Mucosa of stomach (tissue), 1 donor: ENCODE results near the gene HMCN2.

ENCODE experiments used
- H3K27me3 ChIP-seq: one replicate; pipeline ENCODE4 v1.7.0; 2013; ENCODE audit warnings: mild to moderate bottlenecking, low read length; ENCODE audit not compliant: control insufficient read depth, insufficient read depth
- H3K36me3 ChIP-seq: one replicate; pipeline ENCODE4 v1.7.0; 2013; ENCODE audit warnings: low read length; ENCODE audit not compliant: control insufficient read depth, insufficient read depth
- H3K4me1 ChIP-seq: one replicate; pipeline ENCODE4 v1.7.0; 2013; ENCODE audit warnings: mild to moderate bottlenecking, low read length; ENCODE audit not compliant: control insufficient read depth, insufficient read depth
- H3K4me3 ChIP-seq: one replicate; pipeline ENCODE4 v1.7.0; 2013; ENCODE audit warnings: low read length
- H3K9ac ChIP-seq: one replicate; pipeline ENCODE4 v1.7.0; 2013; ENCODE audit warnings: mild to moderate bottlenecking, low read length, moderate library complexity
- H3K9me3 ChIP-seq: one replicate; pipeline ENCODE4 v1.7.0; 2013; ENCODE audit warnings: mild to moderate bottlenecking, low read length, moderate library complexity; ENCODE audit not compliant: control insufficient read depth
- donor health status: Pancreatic carcinoma.

The HMCN2 gene

GRCh38 chr9:130405657-130406257, 140.2 kb downstream of the HMCN2 start:
- no peak overlapping the region for H3K9ac ChIP-seq
- no peaks in the 10 kb centered on the region for H3K36me3 ChIP-seq
- no peaks in the 10 kb centered on the region for H3K27me3 ChIP-seq

DNA sequence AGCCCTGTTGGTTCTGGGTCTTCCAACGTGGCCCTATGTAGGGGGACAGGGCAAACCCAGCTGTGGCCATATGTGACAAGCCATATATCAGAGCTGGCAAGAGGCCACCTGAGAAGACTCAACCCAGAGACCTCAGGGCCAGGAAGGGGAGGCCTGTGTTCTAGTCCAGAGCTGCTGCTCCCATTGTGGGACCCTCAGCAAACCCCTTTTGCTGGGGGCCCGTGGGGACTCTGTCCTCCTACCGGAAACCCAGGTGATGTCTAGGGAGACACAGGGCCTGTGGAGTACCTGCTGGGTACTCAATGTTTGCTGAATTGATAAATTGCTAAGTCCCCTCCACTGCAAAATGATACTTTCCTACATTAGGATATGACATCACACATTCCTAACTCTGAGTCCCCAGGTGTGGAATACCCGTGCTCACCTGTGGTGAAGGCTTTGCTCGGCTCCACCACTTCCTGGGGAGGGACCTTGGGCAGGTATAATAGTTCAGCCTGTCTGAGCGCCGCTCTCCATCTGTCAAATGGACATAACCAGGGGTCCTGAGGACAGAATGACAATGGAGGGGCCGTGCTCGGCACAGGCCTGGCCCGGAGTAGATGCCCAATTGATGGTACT, 140.8 kb downstream of the HMCN2 start:
- Histone ChIP-seq H3K9ac (no peak overlapping the region), H3K4me3 (no peak overlapping the region), H3K4me1 (no peaks in the 10 kb centered on the region), H3K9me3 (no peaks in the 10 kb centered on the region), H3K36me3 (no peaks in the 10 kb centered on the region), H3K27me3 (no peaks in the 10 kb centered on the region)

More at GRCh38 chr9:130405657-130406257, 140.2 kb downstream of the HMCN2 start:
- H3K4me1 ChIP-seq = no peaks in the 10 kb centered on the region
- no peak overlapping the region for H3K4me3 ChIP-seq
- H3K9me3 ChIP-seq = no peaks in the 10 kb centered on the region

DNA sequence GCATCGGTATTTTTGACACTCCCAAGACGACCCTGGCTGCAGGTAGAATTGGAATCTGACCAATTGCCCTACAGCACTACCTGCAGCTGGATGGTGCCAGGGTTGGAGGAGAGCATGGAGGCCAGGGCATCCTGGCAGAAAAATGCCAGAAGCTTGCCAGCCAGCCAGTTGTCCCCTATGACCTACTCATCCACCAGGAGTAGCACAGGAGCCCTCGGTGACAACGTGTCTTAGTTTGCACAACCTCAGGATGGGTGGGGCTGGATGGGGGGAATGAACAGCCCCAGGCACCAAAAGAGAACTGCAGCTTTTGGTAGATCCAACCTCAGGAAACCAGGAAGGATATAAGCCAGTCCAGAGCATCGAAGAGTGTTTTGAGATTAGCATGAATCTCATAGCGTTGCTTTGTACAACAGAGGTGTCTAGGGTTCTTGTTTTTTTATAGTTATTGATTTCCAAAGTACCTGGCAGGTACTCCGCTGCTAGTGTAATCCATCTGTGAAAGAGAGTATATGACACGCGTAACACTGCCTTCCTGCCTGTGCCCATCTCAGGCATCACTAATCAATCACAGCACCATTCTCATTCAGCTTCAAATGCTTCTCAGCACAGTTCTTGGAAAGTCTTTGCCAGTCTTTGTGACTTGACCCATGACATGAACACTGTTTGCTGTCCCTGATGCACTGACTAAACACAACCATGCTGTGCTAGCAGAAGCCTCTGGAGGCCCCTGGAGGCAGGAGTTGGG, 142.5 kb downstream of the HMCN2 start:
- H3K27me3 ChIP-seq = no peaks in the 10 kb centered on the region
- H3K9ac ChIP-seq = no peak overlapping the region
- H3K9me3 ChIP-seq = no peaks in the 10 kb centered on the region
- H3K4me1 ChIP-seq = no peaks in the 10 kb centered on the region
- no peak overlapping the region for H3K4me3 ChIP-seq
- H3K36me3 ChIP-seq = no peaks in the 10 kb centered on the region

DNA sequence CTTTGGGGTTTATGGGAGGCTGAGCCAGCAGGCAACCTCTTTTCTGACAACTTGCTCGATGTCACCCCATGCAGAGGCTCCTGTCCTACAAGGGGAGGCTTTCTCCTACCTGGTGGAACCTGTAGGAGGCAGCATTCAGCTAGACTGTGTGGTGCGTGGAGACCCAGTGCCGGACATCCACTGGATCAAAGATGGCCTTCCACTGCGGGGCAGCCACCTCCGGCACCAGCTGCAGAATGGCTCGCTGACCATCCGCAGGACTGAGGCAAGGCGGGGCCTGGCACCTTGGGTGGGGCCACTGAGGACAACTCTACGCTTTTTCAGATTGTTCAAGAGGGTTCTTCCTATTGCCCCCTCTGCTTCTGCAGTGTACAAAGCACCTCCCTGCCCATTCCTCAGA, 143.1 kb downstream of the HMCN2 start:
- Histone ChIP-seq H3K27me3 (no peaks in the 10 kb centered on the region), H3K9me3 (no peaks in the 10 kb centered on the region), H3K4me1 (no peaks in the 10 kb centered on the region), H3K36me3 (no peaks in the 10 kb centered on the region), H3K4me3 (no peak overlapping the region), H3K9ac (no peak overlapping the region)

DNA sequence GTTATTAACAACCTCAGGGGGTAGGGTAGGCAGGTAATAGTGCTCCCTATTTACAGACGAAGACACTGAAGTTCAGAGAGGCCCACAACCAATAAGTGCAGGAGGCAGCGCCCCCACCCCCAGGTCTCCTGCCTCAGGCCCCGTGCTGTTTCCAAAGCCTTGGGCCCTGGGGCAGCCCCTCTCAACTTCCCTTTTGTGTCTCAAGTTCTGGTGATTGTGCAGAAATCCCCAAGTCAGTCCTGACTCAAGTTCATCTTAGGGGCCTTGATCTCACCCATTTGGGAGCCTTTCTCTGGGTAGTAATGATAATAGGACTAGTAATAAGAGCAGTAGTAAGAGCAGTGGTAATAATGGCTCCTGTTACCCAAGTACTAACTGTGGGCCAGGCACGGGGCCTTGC, 143.7 kb downstream of the HMCN2 start:
- Histone ChIP-seq H3K4me3 (no peak overlapping the region), H3K27me3 (no peaks in the 10 kb centered on the region), H3K36me3 (no peaks in the 10 kb centered on the region), H3K9ac (no peak overlapping the region), H3K9me3 (no peaks in the 10 kb centered on the region), H3K4me1 (no peaks in the 10 kb centered on the region)

DNA sequence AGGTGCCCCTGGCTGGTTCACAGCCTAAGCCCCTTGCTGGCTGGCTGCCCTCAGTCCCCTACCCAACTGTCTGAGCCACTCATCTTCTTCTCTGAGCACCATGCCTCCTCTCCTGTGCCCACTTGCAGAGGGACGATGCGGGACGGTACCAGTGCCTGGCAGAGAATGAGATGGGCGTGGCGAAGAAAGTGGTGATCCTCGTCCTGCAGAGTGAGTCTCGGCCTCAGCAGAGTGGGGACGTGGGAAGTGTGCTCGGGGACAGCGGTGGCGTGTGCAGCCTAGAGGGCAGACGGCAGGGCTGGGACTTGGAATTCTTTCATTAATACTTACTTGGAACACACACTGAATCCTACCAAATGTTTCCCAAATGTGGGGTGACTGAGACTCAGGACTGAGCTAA, 144.9 kb downstream of the HMCN2 start:
- Histone ChIP-seq H3K4me3 (no peak overlapping the region), H3K27me3 (no peaks in the 10 kb centered on the region), H3K4me1 (no peaks in the 10 kb centered on the region)

GRCh38 chr9:130411566-130411915, 146.0 kb downstream of the HMCN2 start:
- no peaks in the 10 kb centered on the region for H3K27me3 ChIP-seq
- no peak overlapping the region for H3K4me3 ChIP-seq
- no peaks in the 10 kb centered on the region for H3K4me1 ChIP-seq
- H3K9me3 ChIP-seq = no peaks in the 10 kb centered on the region
- H3K36me3 ChIP-seq = no peaks in the 10 kb centered on the region
- no peak overlapping the region for H3K9ac ChIP-seq

More for the DNA sequence above, 144.9 kb downstream of the HMCN2 start:
- no peaks in the 10 kb centered on the region for H3K36me3 ChIP-seq
- H3K9me3 ChIP-seq = no peaks in the 10 kb centered on the region
- no peak overlapping the region for H3K9ac ChIP-seq

- no peaks in the 10 kb centered on the region for H3K36me3 ChIP-seq
- H3K4me1 ChIP-seq = no peaks in the 10 kb centered on the region
- H3K9me3 ChIP-seq = no peaks in the 10 kb centered on the region
- H3K4me3 ChIP-seq = no peak overlapping the region
- H3K27me3 ChIP-seq = no peaks in the 10 kb centered on the region
- no peak overlapping the region for H3K9ac ChIP-seq
Measured at GRCh38 chr9:130414081-130414731, 148.6 kb downstream of the HMCN2 start.

DNA sequence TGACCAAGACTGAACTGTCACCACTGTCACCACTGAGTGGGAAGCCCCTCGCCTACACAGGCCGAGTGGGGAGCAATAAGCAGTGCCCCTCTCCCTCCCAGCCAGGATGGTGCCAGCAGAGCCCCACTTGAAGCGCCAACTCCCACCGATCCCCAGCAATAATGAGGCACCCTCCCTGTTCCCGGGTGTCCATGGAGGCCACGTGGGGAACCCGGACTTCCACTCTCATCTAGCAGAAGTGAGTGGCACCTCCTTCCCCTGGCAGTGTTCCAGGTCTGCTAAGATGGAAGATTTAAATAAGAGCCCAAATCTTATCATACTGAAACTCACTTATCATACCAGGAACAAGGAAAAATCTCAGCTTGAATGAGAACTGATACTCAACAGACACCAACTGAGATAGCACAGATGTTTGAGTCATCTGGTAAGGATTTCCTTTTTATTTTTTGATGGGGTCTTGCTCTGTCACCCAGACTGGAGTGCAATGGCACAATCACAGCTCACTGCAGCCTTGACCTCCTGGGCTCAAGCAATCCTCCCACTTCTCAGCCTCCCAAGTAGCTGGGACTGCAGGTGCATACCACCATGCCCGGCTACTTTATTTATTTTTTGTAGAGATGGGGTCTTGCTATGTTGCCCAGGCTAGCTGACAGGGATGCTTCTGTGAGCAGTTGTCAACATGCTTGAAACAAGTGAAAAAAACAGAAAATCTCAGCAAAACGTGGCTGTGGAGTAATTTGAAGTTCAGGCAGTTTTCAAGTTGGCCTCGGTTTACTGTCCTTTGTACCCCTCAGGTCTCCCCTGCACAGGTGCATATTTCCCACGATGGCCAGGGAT, 149.6 kb downstream of the HMCN2 start:
- H3K9ac ChIP-seq = no peak overlapping the region
- H3K4me3 ChIP-seq = no peak overlapping the region
- no peaks in the 10 kb centered on the region for H3K4me1 ChIP-seq
- H3K9me3 ChIP-seq = no peaks in the 10 kb centered on the region
- H3K36me3 ChIP-seq = no peaks in the 10 kb centered on the region
- H3K27me3 ChIP-seq = no peaks in the 10 kb centered on the region

- no peak overlapping the region for H3K9ac ChIP-seq
- no peak overlapping the region for H3K4me3 ChIP-seq
- no peaks in the 10 kb centered on the region for H3K27me3 ChIP-seq
- no peaks in the 10 kb centered on the region for H3K9me3 ChIP-seq
- H3K36me3 ChIP-seq = no peaks in the 10 kb centered on the region
- no peaks in the 10 kb centered on the region for H3K4me1 ChIP-seq
Measured at GRCh38 chr9:130417602-130418001, 152.0 kb downstream of the HMCN2 start.

DNA sequence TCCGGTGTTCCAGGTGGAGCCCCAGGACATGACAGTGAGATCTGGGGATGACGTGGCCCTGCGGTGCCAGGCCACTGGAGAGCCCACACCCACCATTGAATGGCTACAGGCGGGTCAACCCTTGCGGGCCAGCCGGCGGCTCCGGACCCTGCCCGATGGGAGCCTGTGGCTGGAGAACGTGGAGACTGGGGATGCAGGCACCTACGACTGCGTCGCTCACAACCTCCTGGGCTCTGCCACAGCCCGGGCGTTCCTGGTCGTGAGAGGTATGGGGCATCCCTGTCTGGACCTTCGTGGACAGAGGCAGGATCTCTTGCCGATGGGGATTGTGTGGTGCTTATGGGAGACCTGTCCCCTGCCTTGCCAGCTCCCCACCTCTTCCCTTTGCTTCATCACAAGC, 153.2 kb downstream of the HMCN2 start:
- no peak overlapping the region for H3K9ac ChIP-seq
- H3K27me3 ChIP-seq = no peaks in the 10 kb centered on the region
- H3K4me1 ChIP-seq = no peaks in the 10 kb centered on the region

More for the DNA sequence above, 153.2 kb downstream of the HMCN2 start:
- no peaks in the 10 kb centered on the region for H3K36me3 ChIP-seq
- no peak overlapping the region for H3K4me3 ChIP-seq
- H3K9me3 ChIP-seq = no peaks in the 10 kb centered on the region
